ENCODE data around the gene LRRC43. TPM values are rescaled to one million over a fixed set of nuclear protein-coding genes. Genes with fewer than 3 reads are reported as not detected.

The LRRC43 gene
- total RNA-seq, 2 donors from 2014 or later = 0.53 to 0.57 TPM

DNA sequence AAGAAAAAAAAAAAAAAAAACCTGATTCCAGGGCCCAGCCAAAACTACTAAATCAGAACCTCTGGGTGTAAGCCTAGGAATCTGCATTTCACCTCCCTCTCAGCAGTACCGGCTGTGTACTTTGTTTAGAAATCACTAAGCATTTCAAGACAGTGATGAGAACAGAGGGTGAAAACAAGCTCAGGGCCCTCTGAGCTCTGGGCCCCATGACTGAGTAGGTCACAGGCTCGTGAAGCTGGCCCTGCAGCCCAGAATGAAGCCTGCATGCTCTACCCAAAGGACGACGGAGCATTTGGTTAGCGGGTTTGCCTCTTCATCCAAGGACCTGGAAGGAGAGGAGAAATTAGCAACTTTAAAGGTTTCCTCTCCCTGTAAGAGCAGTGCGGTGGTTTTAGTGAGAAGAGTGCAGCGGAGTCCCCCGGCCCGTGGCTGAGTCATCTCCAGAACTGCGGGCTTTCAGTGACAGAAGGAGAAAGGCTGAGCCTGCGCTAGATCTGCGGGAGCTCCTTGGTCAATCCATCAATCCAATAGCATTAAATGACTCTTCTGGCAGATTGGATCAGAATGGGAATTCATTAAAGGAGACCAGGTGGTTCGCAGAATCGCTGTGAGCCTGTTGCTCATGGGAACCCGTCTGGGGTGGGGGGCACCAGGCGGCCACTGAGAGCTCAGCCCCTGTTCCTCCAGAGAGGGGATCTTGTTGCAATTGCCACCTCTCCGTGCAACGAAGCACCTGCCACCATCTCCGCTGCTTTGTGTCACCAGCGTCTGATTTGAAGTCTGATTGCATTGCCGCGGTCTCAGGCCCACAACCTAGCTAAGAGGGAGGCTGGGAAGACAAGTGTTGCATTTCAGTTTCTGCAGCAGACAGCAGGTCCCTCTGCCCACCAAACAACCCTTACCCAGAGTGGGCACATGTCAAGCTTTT lies 16.2 kb upstream of the LRRC43 start:
- DNase-seq = no peak
- TF ChIP-seq, protein P1, sequence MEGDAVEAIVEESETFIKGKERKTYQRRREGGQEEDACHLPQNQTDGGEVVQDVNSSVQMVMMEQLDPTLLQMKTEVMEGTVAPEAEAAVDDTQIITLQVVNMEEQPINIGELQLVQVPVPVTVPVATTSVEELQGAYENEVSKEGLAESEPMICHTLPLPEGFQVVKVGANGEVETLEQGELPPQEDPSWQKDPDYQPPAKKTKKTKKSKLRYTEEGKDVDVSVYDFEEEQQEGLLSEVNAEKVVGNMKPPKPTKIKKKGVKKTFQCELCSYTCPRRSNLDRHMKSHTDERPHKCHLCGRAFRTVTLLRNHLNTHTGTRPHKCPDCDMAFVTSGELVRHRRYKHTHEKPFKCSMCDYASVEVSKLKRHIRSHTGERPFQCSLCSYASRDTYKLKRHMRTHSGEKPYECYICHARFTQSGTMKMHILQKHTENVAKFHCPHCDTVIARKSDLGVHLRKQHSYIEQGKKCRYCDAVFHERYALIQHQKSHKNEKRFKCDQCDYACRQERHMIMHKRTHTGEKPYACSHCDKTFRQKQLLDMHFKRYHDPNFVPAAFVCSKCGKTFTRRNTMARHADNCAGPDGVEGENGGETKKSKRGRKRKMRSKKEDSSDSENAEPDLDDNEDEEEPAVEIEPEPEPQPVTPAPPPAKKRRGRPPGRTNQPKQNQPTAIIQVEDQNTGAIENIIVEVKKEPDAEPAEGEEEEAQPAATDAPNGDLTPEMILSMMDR (IDR thresholded peaks at IDR 0.05) = no peak
- intact Hi-C loops (cut with DNase I) = no loop called here

GRCh38 chr12:122167356-122167925 lies 15.5 kb upstream of the LRRC43 start:
- Histone ChIP-seq H3K9me3 (no peaks in the 10 kb centered on the region), H3K36me3 (no peaks in the 10 kb centered on the region), H3K4me1 (no peaks in the 10 kb centered on the region), H3K27me3 (no peaks in the 10 kb centered on the region), H3K4me3 (no peak overlapping the region), H3K9ac (ENCODE audit: low read depth in 2 of 2, low read length in 2 of 2) (no peak overlapping the region), H3K27ac (no peak overlapping the region)
- intact Hi-C loops (cut with DNase I) = no loop called here
- DNase-seq = no peak
- TF ChIP-seq, protein P1 (IDR thresholded peaks at IDR 0.05) = no peak

More for the DNA sequence above, 16.2 kb upstream of the LRRC43 start:
- H3K4me3 ChIP-seq = no peak overlapping the region
- no peaks in the 10 kb centered on the region for H3K27me3 ChIP-seq
- H3K9ac ChIP-seq (ENCODE audit: low read depth in 2 of 2, low read length in 2 of 2) = no peak overlapping the region
- H3K4me1 ChIP-seq = no peaks in the 10 kb centered on the region
- no peak overlapping the region for H3K27ac ChIP-seq
- H3K9me3 ChIP-seq = no peaks in the 10 kb centered on the region
- H3K36me3 ChIP-seq = no peaks in the 10 kb centered on the region

DNA sequence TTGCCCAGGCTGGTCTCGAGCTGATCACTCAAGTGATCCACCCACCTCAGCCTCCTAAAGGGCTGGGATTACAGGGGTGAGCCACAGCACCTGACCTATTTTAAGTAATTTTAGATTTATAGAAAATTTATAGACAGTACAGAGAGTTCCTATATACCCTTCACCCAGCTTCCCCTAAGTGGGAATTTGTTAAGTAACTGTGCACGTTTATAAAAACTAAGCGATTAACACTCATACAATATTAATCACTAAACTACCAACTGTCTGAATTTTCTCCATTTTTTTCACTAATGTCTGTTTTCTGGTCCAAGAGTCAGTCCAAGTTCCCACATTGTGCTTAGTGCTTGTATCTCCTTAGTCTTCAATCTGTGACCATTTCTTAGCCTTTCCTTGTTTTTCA lies 14.4 kb upstream of the LRRC43 start:
- no peaks in the 10 kb centered on the region for H3K36me3 ChIP-seq
- no peaks in the 10 kb centered on the region for H3K9me3 ChIP-seq
- intact Hi-C loops (cut with DNase I) = no loop called here
- H3K4me1 ChIP-seq = no peaks in the 10 kb centered on the region
- H3K27ac ChIP-seq = no peak overlapping the region
- no peak overlapping the region for H3K9ac ChIP-seq (ENCODE audit: low read depth in 2 of 2, low read length in 2 of 2)
- TF ChIP-seq, protein P1 (IDR thresholded peaks at IDR 0.05) = no peak
- H3K4me3 ChIP-seq = no peak overlapping the region
- no peak for DNase-seq
- no peaks in the 10 kb centered on the region for H3K27me3 ChIP-seq

DNA sequence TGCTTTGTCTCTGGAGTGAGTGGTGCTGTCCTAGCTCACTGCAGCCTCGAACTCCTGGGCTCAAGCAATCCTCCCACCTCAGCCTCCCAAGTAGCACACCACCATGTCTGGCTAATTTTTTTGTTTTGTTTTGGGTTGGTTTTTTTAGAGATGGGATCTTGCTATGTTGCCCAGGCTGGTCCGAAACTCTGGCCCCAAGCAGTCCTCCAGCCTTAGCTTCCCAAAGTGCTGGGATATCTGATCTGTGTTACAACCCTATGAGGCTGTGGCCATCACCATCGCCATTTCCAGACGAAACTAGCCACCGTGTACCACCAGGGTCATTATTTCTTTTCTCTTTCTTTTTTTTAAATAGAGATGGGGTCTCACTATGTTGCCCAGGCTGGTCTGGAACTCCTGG lies 11.5 kb upstream of the LRRC43 start:
- Histone ChIP-seq H3K27ac (no peak overlapping the region), H3K36me3 (no peaks in the 10 kb centered on the region), H3K4me1 (no peaks in the 10 kb centered on the region), H3K9ac (ENCODE audit: low read depth in 2 of 2, low read length in 2 of 2) (no peak overlapping the region), H3K27me3 (no peaks in the 10 kb centered on the region), H3K9me3 (no peaks in the 10 kb centered on the region), H3K4me3 (no peak overlapping the region)
- TF ChIP-seq, protein P1 (IDR thresholded peaks at IDR 0.05) = no peak
- intact Hi-C loops (cut with DNase I) = no loop called here
- DNase-seq = no peak

- intact Hi-C loops (cut with DNase I) = no loop called here
- DNase-seq = no peak
- Histone ChIP-seq H3K27me3 (no peaks in the 10 kb centered on the region), H3K4me3 (no peak overlapping the region), H3K9me3 (no peaks in the 10 kb centered on the region), H3K4me1 (no peaks in the 10 kb centered on the region), H3K9ac (ENCODE audit: low read depth in 2 of 2, low read length in 2 of 2) (no peak overlapping the region), H3K27ac (no peak overlapping the region), H3K36me3 (no peaks in the 10 kb centered on the region)
- TF ChIP-seq, protein P1 (IDR thresholded peaks at IDR 0.05) = no peak
Observed at GRCh38 chr12:122172262-122172939, 10.5 kb upstream of the LRRC43 start.

All from colonic mucosa (tissue), 4 donors.